K562 (cell line): Measurements from ENCODE around the gene GVQW3. TPM values are rescaled to one million over a fixed set of nuclear protein-coding genes. Genes with fewer than 3 reads are reported as not detected.

Source experiments
- ATAC-seq: fragments of 200-7000 bp; cut with Tn5 transposase; 3 replicates; pipeline ENCODE4 v1.9.1; 2020; ENCODE audit warnings: moderate library complexity
- BruUV-seq: library from RNA; stranded (reverse); fragments of 400-500 nt; replicated peaks from 2 replicates; lab custom pipeline; 2021; lab: Mats Ljungman, UMichigan
- CTCF ChIA-PET: fragments of 300-600 bp; formaldehyde crosslinking; extraction: SDS; loops from one replicate; lab custom pipeline; 2021; ENCODE audit warnings: low intra/inter-chr PET ratio; lab: Yijun Ruan, JAX
- POLR2A ChIA-PET: fragments of 300-600, 350-650 bp; sonication (Branson Sonifier 250); formaldehyde crosslinking; extraction: SDS; loops from one replicate; lab custom pipeline; 2021; ENCODE audit warnings: antibody characterized with exemption, inconsistent platforms; lab: Yijun Ruan, JAX
- DNase-seq, 4 experiments: peaks; one replicate each; pipeline versions ENCODE4 v3.0.0 to v3.0.0-alpha.2; 2011 to 2018; ENCODE audit warnings: low spot score in 3 of 4, mixed read lengths in 3 of 4; ENCODE audit errors: extremely low read depth in 1 of 4
- FAIRE-seq: peaks from 2 replicates; lab custom pipeline; 2011; peaks lifted over from hg19 to GRCh38; lab: Jason Lieb, UNC
- H2AFZ ChIP-seq: 2 replicates; pipeline ENCODE4 v1.6.0; 2011; ENCODE audit warnings: low read depth, low read length, control low read depth, inconsistent platforms
- H3K27ac ChIP-seq: fragments of 200-600 bp; 3 replicates; pipeline ENCODE4 v1.8.0; 2011; ENCODE audit warnings: low read depth, mild to moderate bottlenecking, control low read depth, inconsistent platforms, low read length, moderate library complexity, mixed read lengths; ENCODE audit errors: extremely low read depth
- H3K27me3 ChIP-seq, 2 experiments: fragments of 300-600 bp in 1 of 2; 2 replicates in 1 of 2; 3 replicates in 1 of 2; pipeline versions ENCODE4 v1.6.0 to v1.8.0; 2011; ENCODE audit warnings: inconsistent platforms in 2 of 2, low read length in 2 of 2, mild to moderate bottlenecking in 1 of 2, mixed read lengths in 1 of 2, moderate library complexity in 1 of 2; ENCODE audit not compliant: control insufficient read depth in 2 of 2, insufficient read depth in 2 of 2
- H3K36me3 ChIP-seq: fragments of 300-600 bp; 3 replicates; pipeline ENCODE4 v1.8.0; 2011; ENCODE audit warnings: mild to moderate bottlenecking, low read length, inconsistent platforms; ENCODE audit not compliant: control insufficient read depth, insufficient read depth
- H3K4me1 ChIP-seq, 2 experiments: fragments of 200-600 bp in 1 of 2; replicated peaks in 1 of 2; 2 replicates in 1 of 2; 3 replicates in 1 of 2; pipeline versions ENCODE4 v1.5.1 to v1.8.0; 2011; ENCODE audit warnings: inconsistent platforms in 2 of 2, low read length in 2 of 2, mild to moderate bottlenecking in 1 of 2, mixed read lengths in 1 of 2, moderate library complexity in 1 of 2; ENCODE audit not compliant: control insufficient read depth in 2 of 2, insufficient read depth in 2 of 2
- H3K4me2 ChIP-seq: 2 replicates; pipeline ENCODE4 v1.6.1; 2011; ENCODE audit warnings: low read length, control low read depth, inconsistent platforms, mixed read lengths; ENCODE audit not compliant: insufficient read depth
- H3K4me3 ChIP-seq: fragments of 200-600 bp; sonication (generic), shearing (Covaris generic); 2 replicates; pipeline ENCODE4 v1.5.1; 2016; ENCODE audit warnings: control low read depth, inconsistent platforms
- H3K79me2 ChIP-seq: fragments of 200-600 bp; 3 replicates; pipeline ENCODE4 v1.8.0; 2011; ENCODE audit warnings: low read length, inconsistent platforms; ENCODE audit not compliant: control insufficient read depth, insufficient read depth
- H3K9ac ChIP-seq, 2 experiments: 2 replicates each; pipeline versions ENCODE4 v1.6.0 to v1.6.1; 2011; ENCODE audit warnings: low read depth in 2 of 2, low read length in 2 of 2, control low read depth in 1 of 2, inconsistent platforms in 1 of 2, mild to moderate bottlenecking in 1 of 2, mixed read lengths in 1 of 2; ENCODE audit not compliant: insufficient read depth in 1 of 2
- H3K9me1 ChIP-seq: one replicate; pipeline ENCODE4 v1.6.0; 2011; ENCODE audit warnings: inconsistent platforms, mild to moderate bottlenecking, low read length, moderate library complexity; ENCODE audit not compliant: control insufficient read depth, insufficient read depth
- H3K9me3 ChIP-seq: replicated peaks from 2 replicates; pipeline ENCODE4 v1.5.1; 2011; ENCODE audit warnings: low read depth, low read length, inconsistent platforms; ENCODE audit not compliant: control insufficient read depth, insufficient read depth
- H4K20me1 ChIP-seq: replicated peaks from 2 replicates; pipeline ENCODE4 v1.6.1; 2011; ENCODE audit warnings: low read length, inconsistent platforms, mixed read lengths; ENCODE audit not compliant: control insufficient read depth, insufficient read depth
- GATAD2B ChIP-seq: fragments of 450-650 bp; IDR thresholded peaks from 2 replicates; pipeline ENCODE4 v1.6.1; 2017; ENCODE audit warnings: mild to moderate bottlenecking, borderline replicate concordance
- HNRNPK ChIP-seq: fragments of 200-400 bp; formaldehyde crosslinking; IDR thresholded peaks from one replicate; pipeline ENCODE4 v1.6.1; 2018; ENCODE audit warnings: mild to moderate bottlenecking, low read depth, low read length; ENCODE audit not compliant: poor library complexity, severe bottlenecking
- KLF16 ChIP-seq: IDR thresholded peaks from 2 replicates; pipeline ENCODE4 v1.6.1; 2016; ENCODE audit warnings: antibody characterized with exemption
- NFXL1 ChIP-seq: fragments of 450-650 bp; formaldehyde crosslinking; IDR thresholded peaks from 2 replicates; pipeline ENCODE4 v1.4.0; 2021; ENCODE audit warnings: mild to moderate bottlenecking
- NR2C1 ChIP-seq, 2 experiments: fragments of 450-650 bp; IDR thresholded peaks; 2 replicates each; pipeline ENCODE4 v1.6.1; 2017; ENCODE audit warnings: mild to moderate bottlenecking in 2 of 2, antibody characterized with exemption in 1 of 2, inconsistent platforms in 1 of 2, missing compliant biosample characterization in 1 of 2, missing genetic modification characterization in 1 of 2
- POLR3G ChIP-seq: IDR thresholded peaks from 2 replicates; pipeline ENCODE4 v1.6.1; 2011; ENCODE audit not compliant: insufficient read length, insufficient replicate concordance; ENCODE audit errors: extremely low read depth
- SOX6 ChIP-seq: fragments of 450-650 bp; IDR thresholded peaks from 2 replicates; pipeline ENCODE4 v1.6.1; 2014; ENCODE audit warnings: mild to moderate bottlenecking
- YY1 ChIP-seq, 3 experiments: IDR thresholded peaks; 2 replicates each; pipeline ENCODE4 v1.6.1; 2011; ENCODE audit warnings: low read length in 2 of 3, mild to moderate bottlenecking in 2 of 3, moderate library complexity in 2 of 3, borderline replicate concordance in 1 of 3, control low read depth in 1 of 3, low read depth in 1 of 3; ENCODE audit not compliant: insufficient read depth in 3 of 3, insufficient replicate concordance in 2 of 3, control insufficient read depth in 1 of 3, insufficient read length in 1 of 3; ENCODE audit errors: extremely low read depth in 1 of 3
- ZNF232 ChIP-seq: sonication (generic); formaldehyde crosslinking; IDR thresholded peaks from 2 replicates; pipeline ENCODE4 v1.8.0; 2022; ENCODE audit warnings: mild to moderate bottlenecking, missing genetic modification reagents
- ZNF696 ChIP-seq: fragments of 250-450 bp; sonication (Bioruptor Pico); conservative IDR thresholded peaks from 2 replicates; pipeline ENCODE4 v1.4.0; 2020; ENCODE audit warnings: mild to moderate bottlenecking, moderate library complexity
- ZZZ3 ChIP-seq: fragments of 450-650 bp; IDR thresholded peaks from 2 replicates; pipeline ENCODE4 v1.6.1; 2016; ENCODE audit warnings: antibody characterized with exemption, mild to moderate bottlenecking, moderate library complexity
- in situ Hi-C: fragments of 300-500 bp; cut with MboI; formaldehyde crosslinking; loops from 4 replicates; pipeline ENCODE4 v1.15.0; 2018; ENCODE audit warnings: inconsistent platforms, mixed read lengths
- intact Hi-C: fragments of 100-400 bp; cut with micrococcal nuclease; formaldehyde crosslinking; loops from 2 replicates; pipeline ENCODE4 v1.14.2; 2022
- polyA plus RNA-seq, 8 experiments: library from polyadenylated mRNA; depleted of rRNA in 4 of 8; stranded (reverse) in 5 of 8; unstranded in 3 of 8; fragments of >200 nt; fragmentation: Nextera tagmentation in 2 of 8; fragmentation: Illumina TruSeq in 1 of 8; extraction: Ambion mirVana in 2 of 8; extraction: Trizol in 1 of 8; gene quantifications; 2 replicates each; pipeline versions ENCODE4 v1.2.1 to v1.2.3, GENCODE V29; 2011 to 2014; ENCODE audit warnings: inconsistent platforms in 1 of 8, missing spikeins in 1 of 8
- total RNA-seq, 7 experiments: library from RNA; depleted of rRNA in 6 of 7; stranded (reverse); fragments of >200 nt in 6 of 7; fragmentation: Illumina TruSeq in 2 of 7; extraction: Trizol in 2 of 7; gene quantifications; 2 replicates each; pipeline versions ENCODE4 v1.2.1 to v1.2.3, GENCODE V29; 2011 to 2021; ENCODE audit warnings: low replicate concordance in 1 of 7
- TF ChIP-seq, protein P1 (sequence below): fragments of 250-450 bp; sonication (Bioruptor Pico); IDR thresholded peaks from 2 replicates; pipeline ENCODE4 v1.8.0; 2022; ENCODE audit warnings: inconsistent platforms, mild to moderate bottlenecking, moderate library complexity, borderline replicate concordance
- TF ChIP-seq, protein P2 (sequence below), 2 experiments: fragments of 450-650 bp; conservative IDR thresholded peaks; 2 replicates each; pipeline ENCODE4 v1.6.1; 2017; ENCODE audit warnings: mild to moderate bottlenecking in 2 of 2, moderate library complexity in 2 of 2

The GVQW3 gene
- total and polyA plus RNA-seq, 9 of the 15 experiments (the other 6 are each of a cell fraction or from before 2014, with no cell fraction given): 0.66 to 5.7 (median 2.1) TPM

DNA sequence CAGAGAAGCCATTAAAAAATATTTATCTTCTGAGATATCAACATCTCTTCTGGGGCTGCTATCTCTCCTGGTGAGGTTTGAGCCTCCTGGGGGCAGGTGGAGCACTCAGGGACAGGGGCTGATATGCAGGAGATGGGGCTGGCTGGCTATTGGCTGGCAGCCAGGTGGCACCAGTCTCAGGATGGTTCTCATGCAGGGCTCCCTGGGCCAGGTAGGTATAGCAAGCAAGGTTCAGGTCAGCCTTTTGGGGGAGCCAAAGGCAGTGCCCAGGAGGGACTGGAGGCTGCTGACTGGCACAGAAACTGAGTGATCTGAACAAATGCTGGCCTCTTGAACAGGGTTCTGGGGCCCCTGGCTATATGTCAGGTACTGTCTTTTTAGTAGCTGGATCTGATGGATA, 34.0 kb downstream of the GVQW3 start:
- TF ChIP-seq POLR3G (no peak), HNRNPK (no peak), GATAD2B (no peak), NR2C1 (IDR thresholded peaks at IDR 0.05) (no peak), NR2C1 (tag; IDR thresholded peaks at IDR 0.05) (no peak), YY1 (IDR thresholded peaks at IDR 0.05; ENCODE audit: borderline replicate concordance in 1 of 3, control insufficient read depth in 1 of 3, extremely low read depth in 1 of 3, insufficient read depth in 3 of 3, insufficient read length in 1 of 3, insufficient replicate concordance in 2 of 3, low read depth in 1 of 3, low read length in 2 of 3) (no peak), ZZZ3 (no peak), NFXL1 (no peak), ZNF696 (CRISPR knock-in tag) (no peak), KLF16 (no peak), ZNF232 (CRISPR knock-in tag) (no peak), SOX6 (no peak)
- TF ChIP-seq, protein P1, sequence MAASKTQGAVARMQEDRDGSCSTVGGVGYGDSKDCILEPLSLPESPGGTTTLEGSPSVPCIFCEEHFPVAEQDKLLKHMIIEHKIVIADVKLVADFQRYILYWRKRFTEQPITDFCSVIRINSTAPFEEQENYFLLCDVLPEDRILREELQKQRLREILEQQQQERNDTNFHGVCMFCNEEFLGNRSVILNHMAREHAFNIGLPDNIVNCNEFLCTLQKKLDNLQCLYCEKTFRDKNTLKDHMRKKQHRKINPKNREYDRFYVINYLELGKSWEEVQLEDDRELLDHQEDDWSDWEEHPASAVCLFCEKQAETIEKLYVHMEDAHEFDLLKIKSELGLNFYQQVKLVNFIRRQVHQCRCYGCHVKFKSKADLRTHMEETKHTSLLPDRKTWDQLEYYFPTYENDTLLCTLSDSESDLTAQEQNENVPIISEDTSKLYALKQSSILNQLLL: no peak
- TF ChIP-seq, protein P2, sequence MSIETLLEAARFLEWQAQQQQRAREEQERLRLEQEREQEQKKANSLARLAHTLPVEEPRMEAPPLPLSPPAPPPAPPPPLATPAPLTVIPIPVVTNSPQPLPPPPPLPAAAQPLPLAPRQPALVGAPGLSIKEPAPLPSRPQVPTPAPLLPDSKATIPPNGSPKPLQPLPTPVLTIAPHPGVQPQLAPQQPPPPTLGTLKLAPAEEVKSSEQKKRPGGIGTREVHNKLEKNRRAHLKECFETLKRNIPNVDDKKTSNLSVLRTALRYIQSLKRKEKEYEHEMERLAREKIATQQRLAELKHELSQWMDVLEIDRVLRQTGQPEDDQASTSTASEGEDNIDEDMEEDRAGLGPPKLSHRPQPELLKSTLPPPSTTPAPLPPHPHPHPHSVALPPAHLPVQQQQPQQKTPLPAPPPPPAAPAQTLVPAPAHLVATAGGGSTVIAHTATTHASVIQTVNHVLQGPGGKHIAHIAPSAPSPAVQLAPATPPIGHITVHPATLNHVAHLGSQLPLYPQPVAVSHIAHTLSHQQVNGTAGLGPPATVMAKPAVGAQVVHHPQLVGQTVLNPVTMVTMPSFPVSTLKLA (conservative IDR thresholded peaks at IDR 0.05): no peak
- no peak overlapping the region for H3K4me2 ChIP-seq
- no peak overlapping the region for H2AFZ ChIP-seq
- no TSS peak for BruUV-seq
- no peak for ATAC-seq
- H3K4me1 ChIP-seq: no peaks in the 10 kb centered on the region
- no peak for DNase-seq
- no peaks in the 10 kb centered on the region for H3K9me1 ChIP-seq
- no peaks in the 10 kb centered on the region for H3K36me3 ChIP-seq
- ChIA-PET CTCF (no interaction called here), POLR2A (interaction anchor here (1.0 kb wide), 1 partner anchor 10 kb away, joined by 3 read pairs; no protein-coding TSS in a partner anchor)
- H3K9ac ChIP-seq: no peak overlapping the region
- intact Hi-C loops: no loop called here
- no peak overlapping the region for H3K27ac ChIP-seq
- FAIRE-seq: no peak
- in situ Hi-C loops: no loop called here
- H3K27me3 ChIP-seq: peaks cover 17 to 44% of the 10 kb centered on the region in 2 experiments; a peak in 4 of 5 replicates
- H4K20me1 ChIP-seq: no peaks in the 10 kb centered on the region
- H3K9me3 ChIP-seq: no peaks in the 10 kb centered on the region
- no peaks in the 10 kb centered on the region for H3K79me2 ChIP-seq
- no peak overlapping the region for H3K4me3 ChIP-seq
